GM12892 (cell line): ENCODE data around the gene ANKRD11.

Source experiments
- POLR2A ChIP-seq: IDR thresholded peaks from 2 replicates; pipeline ENCODE4 v1.6.1; 2011; ENCODE audit warnings: low read depth, low read length, control low read depth
- POLR2AphosphoS5 ChIP-seq: IDR thresholded peaks from 2 replicates; pipeline ENCODE4 v1.6.1; 2011; ENCODE audit warnings: low read depth, low read length, control low read depth
- TAF1 ChIP-seq: IDR thresholded peaks from 2 replicates; pipeline ENCODE4 v1.6.1; 2011; ENCODE audit warnings: low read depth, mild to moderate bottlenecking, control low read depth, low read length, borderline replicate concordance

- TF ChIP-seq POLR2AphosphoS5 (peak; percentile 95), TAF1 (no peak; the same call in 1 of the 2 replicates), POLR2A (peak; percentile 96)
Measured at GRCh38 chr16:89241187-89242007, 249.0 kb downstream of the ANKRD11 start.
